Measurements from ENCODE around the gene CYP2E1.
"Not testable (repeated sequence)": the region's sequence is repeated elsewhere in the genome, so short reads cannot be mapped to it uniquely, and the experiment has no call there.

CYP2E1 gene

GRCh38 chr10:133577037-133577436, 49.9 kb downstream of the CYP2E1 start:
- DNase-seq, result not testable (repeated sequence)

Data from GDM1 (cell line).